HL-60 (cell line): ENCODE measurements around the gene PARP15.

Experiments
- DNase-seq, 2 experiments: peaks; one replicate each; pipeline ENCODE4 v3.0.0-alpha.2; 2010 to 2020; ENCODE audit warnings: low read depth in 1 of 2, low spot score in 1 of 2
- H3K27ac ChIP-seq: fragments of 250-450 bp; sonication (Bioruptor Pico); replicated peaks from 2 replicates; pipeline ENCODE4 v1.5.1; 2020; ENCODE audit warnings: mild to moderate bottlenecking, moderate library complexity
- H3K27me3 ChIP-seq: fragments of 250-450 bp; sonication (Bioruptor Pico); 2 replicates; pipeline ENCODE4 v1.5.1; 2021; ENCODE audit warnings: mild to moderate bottlenecking, moderate library complexity; ENCODE audit not compliant: insufficient read depth, poor library complexity, severe bottlenecking
- H3K4me3 ChIP-seq: replicated peaks from 2 replicates; pipeline ENCODE4 v1.5.1; 2011; ENCODE audit warnings: mild to moderate bottlenecking, control low read depth, low read length; ENCODE audit not compliant: insufficient read depth
- GABPA ChIP-seq: IDR thresholded peaks from 2 replicates; pipeline ENCODE4 v1.6.1; 2012; ENCODE audit warnings: low read depth
- POLR2AphosphoS5 ChIP-seq: IDR thresholded peaks from 2 replicates; pipeline ENCODE4 v1.6.1; 2012; ENCODE audit warnings: low read depth
- SPI1 ChIP-seq: IDR thresholded peaks from 2 replicates; pipeline ENCODE4 v1.6.1; 2012; ENCODE audit warnings: low read depth, mild to moderate bottlenecking, borderline replicate concordance
- TF ChIP-seq, protein P1 (sequence below): IDR thresholded peaks from one replicate; pipeline ENCODE4 v1.5.1; 2011; ENCODE audit warnings: low read length, control low read depth, inconsistent platforms; ENCODE audit not compliant: insufficient read depth
- TF ChIP-seq, protein P2 (sequence below): IDR thresholded peaks from 2 replicates; pipeline ENCODE4 v1.6.1; 2012; ENCODE audit warnings: low read depth; ENCODE audit not compliant: insufficient replicate concordance

The PARP15 gene

DNA sequence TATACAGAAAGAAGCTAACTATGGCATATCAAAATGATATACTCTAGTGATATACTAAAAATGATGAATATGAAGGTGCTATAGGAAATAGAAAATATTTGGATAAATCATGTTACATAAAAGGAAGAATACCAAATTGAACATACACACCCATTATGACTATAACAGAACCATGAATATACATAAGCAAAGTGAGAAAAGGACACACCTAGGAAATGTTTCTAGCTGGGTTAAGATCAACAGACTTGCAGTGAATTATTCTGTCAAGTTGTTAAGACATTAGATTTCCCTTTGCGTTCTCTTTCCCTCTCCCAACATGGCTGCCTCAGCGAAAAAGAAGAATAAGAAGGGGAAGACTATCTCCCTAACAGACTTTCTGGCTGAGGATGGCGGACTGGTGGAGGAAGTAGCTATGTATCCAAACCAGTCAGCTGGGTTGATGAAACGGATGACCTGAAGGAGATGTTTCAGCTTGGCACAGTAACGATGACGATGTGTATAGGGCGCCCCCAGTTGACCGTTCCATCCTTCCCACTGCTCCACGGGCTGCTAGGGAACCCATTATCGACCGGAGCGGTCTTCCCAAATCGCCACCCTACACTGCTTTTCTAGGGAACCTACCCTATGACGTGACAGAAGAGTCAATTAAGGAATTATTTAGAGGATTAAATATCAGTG, 83.0 kb downstream of the PARP15 start:
- DNase-seq: no peak
- TF ChIP-seq, protein P1, sequence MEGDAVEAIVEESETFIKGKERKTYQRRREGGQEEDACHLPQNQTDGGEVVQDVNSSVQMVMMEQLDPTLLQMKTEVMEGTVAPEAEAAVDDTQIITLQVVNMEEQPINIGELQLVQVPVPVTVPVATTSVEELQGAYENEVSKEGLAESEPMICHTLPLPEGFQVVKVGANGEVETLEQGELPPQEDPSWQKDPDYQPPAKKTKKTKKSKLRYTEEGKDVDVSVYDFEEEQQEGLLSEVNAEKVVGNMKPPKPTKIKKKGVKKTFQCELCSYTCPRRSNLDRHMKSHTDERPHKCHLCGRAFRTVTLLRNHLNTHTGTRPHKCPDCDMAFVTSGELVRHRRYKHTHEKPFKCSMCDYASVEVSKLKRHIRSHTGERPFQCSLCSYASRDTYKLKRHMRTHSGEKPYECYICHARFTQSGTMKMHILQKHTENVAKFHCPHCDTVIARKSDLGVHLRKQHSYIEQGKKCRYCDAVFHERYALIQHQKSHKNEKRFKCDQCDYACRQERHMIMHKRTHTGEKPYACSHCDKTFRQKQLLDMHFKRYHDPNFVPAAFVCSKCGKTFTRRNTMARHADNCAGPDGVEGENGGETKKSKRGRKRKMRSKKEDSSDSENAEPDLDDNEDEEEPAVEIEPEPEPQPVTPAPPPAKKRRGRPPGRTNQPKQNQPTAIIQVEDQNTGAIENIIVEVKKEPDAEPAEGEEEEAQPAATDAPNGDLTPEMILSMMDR: no peak
- no peak for TF ChIP-seq SPI1
- TF ChIP-seq, protein P2, sequence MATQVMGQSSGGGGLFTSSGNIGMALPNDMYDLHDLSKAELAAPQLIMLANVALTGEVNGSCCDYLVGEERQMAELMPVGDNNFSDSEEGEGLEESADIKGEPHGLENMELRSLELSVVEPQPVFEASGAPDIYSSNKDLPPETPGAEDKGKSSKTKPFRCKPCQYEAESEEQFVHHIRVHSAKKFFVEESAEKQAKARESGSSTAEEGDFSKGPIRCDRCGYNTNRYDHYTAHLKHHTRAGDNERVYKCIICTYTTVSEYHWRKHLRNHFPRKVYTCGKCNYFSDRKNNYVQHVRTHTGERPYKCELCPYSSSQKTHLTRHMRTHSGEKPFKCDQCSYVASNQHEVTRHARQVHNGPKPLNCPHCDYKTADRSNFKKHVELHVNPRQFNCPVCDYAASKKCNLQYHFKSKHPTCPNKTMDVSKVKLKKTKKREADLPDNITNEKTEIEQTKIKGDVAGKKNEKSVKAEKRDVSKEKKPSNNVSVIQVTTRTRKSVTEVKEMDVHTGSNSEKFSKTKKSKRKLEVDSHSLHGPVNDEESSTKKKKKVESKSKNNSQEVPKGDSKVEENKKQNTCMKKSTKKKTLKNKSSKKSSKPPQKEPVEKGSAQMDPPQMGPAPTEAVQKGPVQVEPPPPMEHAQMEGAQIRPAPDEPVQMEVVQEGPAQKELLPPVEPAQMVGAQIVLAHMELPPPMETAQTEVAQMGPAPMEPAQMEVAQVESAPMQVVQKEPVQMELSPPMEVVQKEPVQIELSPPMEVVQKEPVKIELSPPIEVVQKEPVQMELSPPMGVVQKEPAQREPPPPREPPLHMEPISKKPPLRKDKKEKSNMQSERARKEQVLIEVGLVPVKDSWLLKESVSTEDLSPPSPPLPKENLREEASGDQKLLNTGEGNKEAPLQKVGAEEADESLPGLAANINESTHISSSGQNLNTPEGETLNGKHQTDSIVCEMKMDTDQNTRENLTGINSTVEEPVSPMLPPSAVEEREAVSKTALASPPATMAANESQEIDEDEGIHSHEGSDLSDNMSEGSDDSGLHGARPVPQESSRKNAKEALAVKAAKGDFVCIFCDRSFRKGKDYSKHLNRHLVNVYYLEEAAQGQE: no peak
- no peak for TF ChIP-seq POLR2AphosphoS5
- TF ChIP-seq GABPA: no peak
- H3K27me3 ChIP-seq: no peaks in the 10 kb centered on the region
- no peak overlapping the region for H3K4me3 ChIP-seq
- H3K27ac ChIP-seq: no peak overlapping the region

DNA sequence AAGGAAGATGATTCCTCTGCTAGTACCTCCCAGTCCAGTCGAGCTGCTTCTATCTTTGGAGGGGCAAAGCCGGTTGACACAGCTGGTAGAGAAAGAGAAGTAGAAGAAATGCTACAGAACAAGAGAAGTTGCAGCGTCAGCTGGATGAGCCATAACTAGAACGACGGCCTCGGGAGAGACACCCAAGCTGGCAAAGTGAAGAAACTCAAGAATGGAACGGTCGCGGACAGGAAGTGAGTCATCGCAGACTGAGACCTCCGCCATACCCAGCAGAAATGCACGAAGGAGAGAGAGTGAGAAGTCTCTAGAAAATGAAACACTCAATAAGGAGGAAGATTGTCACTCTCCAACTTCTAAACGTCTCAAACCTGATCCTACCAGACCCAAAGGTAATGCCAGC, 84.2 kb downstream of the PARP15 start:
- H3K27ac ChIP-seq: no peak overlapping the region
- DNase-seq: peak; percentile 69
- H3K4me3 ChIP-seq: no peak overlapping the region
- H3K27me3 ChIP-seq: no peaks in the 10 kb centered on the region
- TF ChIP-seq SPI1: no peak
- TF ChIP-seq GABPA: no peak
- TF ChIP-seq POLR2AphosphoS5: no peak
- TF ChIP-seq, protein P2: no peak
- TF ChIP-seq, protein P1: no peak

- Histone ChIP-seq H3K27me3 (no peaks in the 10 kb centered on the region), H3K4me3 (no peak overlapping the region), H3K27ac (no peak overlapping the region)
- no peak for DNase-seq
- TF ChIP-seq GABPA (no peak), POLR2AphosphoS5 (no peak), SPI1 (no peak)
- TF ChIP-seq, protein P2: no peak
- TF ChIP-seq, protein P1: no peak
These were observed 85.1 kb downstream of the PARP15 start for GRCh38 chr3:122662505-122662904.
